GM23248 (cell line): ENCODE results near the gene PPP6R2.

Source experiments
- EZH2 ChIP-seq: fragments of 200-600 bp; sonication (generic); IDR thresholded peaks from 2 replicates; pipeline ENCODE4 v1.6.1; 2018; ENCODE audit warnings: antibody characterized with exemption, mild to moderate bottlenecking; ENCODE audit not compliant: insufficient read depth, poor library complexity, severe bottlenecking
- EZH2phosphoT487 ChIP-seq: fragments of 200-600 bp; sonication (generic); IDR thresholded peaks from 2 replicates; pipeline ENCODE4 v1.6.1; 2018; ENCODE audit warnings: antibody characterized with exemption, moderate library complexity, mild to moderate bottlenecking, low read depth; ENCODE audit not compliant: insufficient read depth

DNA sequence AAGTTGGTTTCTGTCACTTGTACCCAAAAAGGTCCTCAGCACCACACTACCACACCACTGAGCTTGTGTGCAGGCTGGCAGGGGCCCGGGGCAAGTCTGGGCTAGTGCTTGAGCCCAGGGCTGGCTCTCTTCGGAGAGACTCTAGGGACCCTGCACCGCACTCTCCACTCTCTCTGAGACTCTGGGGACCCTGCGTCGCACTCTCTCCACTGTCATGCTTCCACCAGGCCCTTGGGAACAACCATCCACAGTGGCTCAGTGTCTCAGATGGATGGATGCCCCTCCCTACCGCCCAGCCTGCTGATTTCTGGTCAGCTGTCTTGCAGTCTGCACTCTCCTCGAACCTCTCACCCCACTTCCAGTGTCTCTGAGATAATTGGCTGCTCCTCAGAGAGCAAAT lies 133.7 kb downstream of the PPP6R2 start:
- TF ChIP-seq EZH2 (no peak), EZH2phosphoT487 (no peak)
